Fibroblast of lung (primary cell): Measurements from ENCODE around the gene MSANTD2.

Experiments used
- EZH2 ChIP-seq: IDR thresholded peaks from 2 replicates; pipeline ENCODE4 v1.5.1; 2012; ENCODE audit warnings: low read length, control low read depth, mild to moderate bottlenecking; ENCODE audit errors: missing control alignments
- TF ChIP-seq, protein P1 (sequence below), 2 donors: IDR thresholded peaks in 1 of 2; conservative IDR thresholded peaks in 1 of 2; 1 replicate in 1 of 2; 2 replicates in 1 of 2; pipeline ENCODE4 v1.5.1; 2011 to 2012; ENCODE audit warnings: low read length in 2 of 2, control low read depth in 1 of 2, inconsistent platforms in 1 of 2, low read depth in 1 of 2, mild to moderate bottlenecking in 1 of 2

DNA sequence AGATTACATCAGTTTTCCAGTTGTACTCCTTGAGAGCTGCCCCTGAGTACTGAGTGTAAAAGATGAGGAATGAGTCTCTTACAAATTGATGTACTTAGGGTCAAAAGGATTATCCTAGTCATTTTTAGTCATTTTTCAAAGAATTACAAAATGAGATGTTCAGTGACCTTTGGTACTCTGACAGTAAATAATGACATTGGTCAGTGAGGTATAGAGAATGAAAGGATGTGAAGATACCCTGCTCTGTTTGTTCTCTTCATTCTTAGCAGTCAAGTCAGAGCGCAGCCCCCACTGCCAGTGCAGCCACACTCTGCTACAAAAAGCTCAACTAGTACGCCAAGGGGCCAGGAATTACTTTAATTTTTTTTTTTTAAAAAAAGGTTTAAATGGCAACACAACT, 34.0 kb downstream of the MSANTD2 start:
- TF ChIP-seq, protein P1, sequence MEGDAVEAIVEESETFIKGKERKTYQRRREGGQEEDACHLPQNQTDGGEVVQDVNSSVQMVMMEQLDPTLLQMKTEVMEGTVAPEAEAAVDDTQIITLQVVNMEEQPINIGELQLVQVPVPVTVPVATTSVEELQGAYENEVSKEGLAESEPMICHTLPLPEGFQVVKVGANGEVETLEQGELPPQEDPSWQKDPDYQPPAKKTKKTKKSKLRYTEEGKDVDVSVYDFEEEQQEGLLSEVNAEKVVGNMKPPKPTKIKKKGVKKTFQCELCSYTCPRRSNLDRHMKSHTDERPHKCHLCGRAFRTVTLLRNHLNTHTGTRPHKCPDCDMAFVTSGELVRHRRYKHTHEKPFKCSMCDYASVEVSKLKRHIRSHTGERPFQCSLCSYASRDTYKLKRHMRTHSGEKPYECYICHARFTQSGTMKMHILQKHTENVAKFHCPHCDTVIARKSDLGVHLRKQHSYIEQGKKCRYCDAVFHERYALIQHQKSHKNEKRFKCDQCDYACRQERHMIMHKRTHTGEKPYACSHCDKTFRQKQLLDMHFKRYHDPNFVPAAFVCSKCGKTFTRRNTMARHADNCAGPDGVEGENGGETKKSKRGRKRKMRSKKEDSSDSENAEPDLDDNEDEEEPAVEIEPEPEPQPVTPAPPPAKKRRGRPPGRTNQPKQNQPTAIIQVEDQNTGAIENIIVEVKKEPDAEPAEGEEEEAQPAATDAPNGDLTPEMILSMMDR (conservative IDR thresholded peaks at IDR 0.05 in 1 of 2, IDR thresholded peaks at IDR 0.05 in 1 of 2; ENCODE audit: low read depth in 1 of 2, low read length in 2 of 2) = no peak
- TF ChIP-seq EZH2 = no peak
